HG03460 (cell line): ENCODE data around the gene ARHGAP42.

ENCODE experiments used
- ATAC-seq: cut with Tn5 transposase; IDR thresholded peaks from one replicate; pipeline ENCODE4 v1.9.1; 2021; ENCODE audit not compliant: unreplicated experiment

The ARHGAP42 gene

GRCh38 chr11:100956351-100956750 is 269.3 kb downstream of the ARHGAP42 start:
- ATAC-seq, result no peak

DNA sequence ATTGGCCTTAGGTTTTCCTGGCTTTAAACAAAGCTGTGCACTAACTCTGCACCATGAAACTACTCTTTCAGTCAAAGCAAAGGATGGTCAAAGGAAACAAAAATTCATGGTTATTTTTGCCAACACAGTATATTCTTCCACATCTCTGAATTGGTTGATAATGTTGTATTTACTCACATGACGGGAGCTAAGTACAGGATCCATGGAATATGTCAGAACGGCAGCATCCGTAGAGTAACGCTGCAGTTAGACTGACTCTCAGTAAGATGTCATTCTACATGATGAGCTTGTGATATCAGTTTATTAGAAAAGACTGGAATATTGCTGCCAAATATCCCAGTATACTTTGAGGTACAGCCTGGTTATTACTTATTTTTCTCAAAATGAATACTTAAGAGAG is 270.4 kb downstream of the ARHGAP42 start:
- ATAC-seq, result no peak

DNA sequence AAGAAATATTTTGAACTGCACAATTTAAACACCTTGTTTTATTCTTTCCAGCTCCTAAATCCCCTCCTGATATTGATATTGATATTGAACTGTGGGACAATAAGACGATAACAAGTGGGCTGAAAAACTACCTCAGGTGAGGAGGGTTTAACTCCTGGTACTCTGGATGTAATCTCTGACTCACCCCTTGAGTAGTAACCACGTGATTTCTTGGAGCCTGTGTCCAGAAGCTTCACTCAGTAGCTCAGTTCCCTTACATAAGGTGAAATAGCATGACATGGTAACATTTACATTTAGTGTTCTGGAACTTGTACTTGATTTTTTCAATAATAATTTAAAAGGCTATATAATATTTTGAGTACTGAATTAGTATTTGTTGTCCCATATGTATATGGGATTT is 274.5 kb downstream of the ARHGAP42 start:
- ATAC-seq, result no peak

- ATAC-seq, result no peak
Observed at GRCh38 chr11:100963375-100963774, 276.3 kb downstream of the ARHGAP42 start.

GRCh38 chr11:100964435-100964834 is 277.3 kb downstream of the ARHGAP42 start:
- no peak for ATAC-seq

DNA sequence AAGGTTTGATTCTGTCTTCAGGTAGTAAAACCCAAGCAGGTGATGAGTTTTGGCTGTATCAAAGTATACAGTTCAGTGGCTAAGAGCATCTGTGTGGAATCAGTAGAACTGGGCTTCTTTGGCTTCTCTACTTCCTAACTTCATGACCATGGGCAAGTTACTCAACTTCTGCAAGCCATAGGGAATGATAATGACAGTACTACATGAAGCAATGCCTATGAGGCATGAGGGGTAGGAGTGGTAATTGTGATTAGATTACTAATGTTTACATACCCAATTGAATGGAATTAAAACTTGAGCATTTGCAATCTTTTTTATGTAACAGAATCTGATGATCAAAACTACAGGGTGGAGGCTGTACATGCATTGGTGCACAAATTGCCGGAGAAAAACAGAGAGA is 278.3 kb downstream of the ARHGAP42 start:
- ATAC-seq, result no peak

- ATAC-seq, result no peak
Observed at GRCh38 chr11:100966366-100966765, 279.3 kb downstream of the ARHGAP42 start.

GRCh38 chr11:100969008-100969407 is 281.9 kb downstream of the ARHGAP42 start:
- ATAC-seq, result no peak

GRCh38 chr11:100970283-100971164 is 283.4 kb downstream of the ARHGAP42 start:
- no peak for ATAC-seq

DNA sequence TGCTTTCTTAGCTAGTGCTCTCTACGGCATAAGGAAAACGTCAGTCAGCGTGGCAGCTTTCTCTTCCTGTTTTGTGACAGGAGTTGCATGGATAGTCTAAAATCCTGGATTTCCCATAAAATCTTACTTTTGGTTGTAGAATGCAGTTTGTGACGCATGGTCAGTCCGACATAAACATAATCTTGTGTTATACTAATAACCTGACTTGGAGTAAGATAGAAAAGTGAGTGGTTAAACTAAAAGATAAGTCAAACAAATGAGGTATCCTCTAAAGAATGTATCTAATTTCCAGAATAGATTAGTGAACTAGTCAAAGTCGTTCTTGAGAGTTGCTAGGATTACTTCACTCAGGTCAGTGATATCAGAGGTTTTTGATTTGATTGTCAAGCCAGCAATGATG is 285.0 kb downstream of the ARHGAP42 start:
- no peak for ATAC-seq

- no peak for ATAC-seq
Observed at GRCh38 chr11:100978442-100978841, 291.4 kb downstream of the ARHGAP42 start.

DNA sequence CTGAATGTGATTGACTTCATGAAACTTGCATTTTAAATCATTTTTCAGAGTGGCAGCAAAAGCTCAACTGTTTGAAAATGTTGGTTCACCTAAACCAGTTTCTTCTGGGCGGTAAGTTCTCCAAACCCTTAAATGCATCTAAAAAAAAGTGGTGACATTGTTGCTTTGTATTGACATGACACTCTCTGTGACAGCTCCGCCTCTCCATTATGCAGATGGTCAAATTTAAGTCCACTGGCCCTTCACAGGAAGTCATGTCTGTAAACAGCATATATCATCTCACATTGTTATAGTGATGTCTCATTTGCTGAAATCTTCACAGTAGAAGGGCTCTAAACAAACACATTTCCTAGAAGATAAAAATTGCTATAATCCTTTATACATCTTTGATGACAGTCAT is 291.9 kb downstream of the ARHGAP42 start:
- ATAC-seq, result no peak

DNA sequence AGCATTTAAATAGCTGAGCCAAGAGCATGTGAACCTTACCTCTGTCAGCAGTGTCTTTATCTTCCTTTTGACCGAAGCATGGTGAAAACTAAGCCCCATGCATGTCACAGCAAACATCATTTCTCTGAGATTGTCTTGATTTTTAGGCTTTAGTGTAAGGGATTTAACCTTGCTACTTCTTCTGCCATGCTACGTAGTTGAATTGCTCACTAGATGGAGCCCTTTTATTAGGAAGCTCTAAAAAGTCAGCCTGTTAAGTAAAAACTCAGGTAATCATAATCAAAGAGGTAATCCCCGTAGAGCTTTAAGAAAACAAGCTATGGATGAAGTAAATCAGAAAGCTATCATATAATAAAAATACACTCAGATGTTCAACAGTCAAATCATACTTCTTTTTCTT is 293.1 kb downstream of the ARHGAP42 start:
- no peak for ATAC-seq

DNA sequence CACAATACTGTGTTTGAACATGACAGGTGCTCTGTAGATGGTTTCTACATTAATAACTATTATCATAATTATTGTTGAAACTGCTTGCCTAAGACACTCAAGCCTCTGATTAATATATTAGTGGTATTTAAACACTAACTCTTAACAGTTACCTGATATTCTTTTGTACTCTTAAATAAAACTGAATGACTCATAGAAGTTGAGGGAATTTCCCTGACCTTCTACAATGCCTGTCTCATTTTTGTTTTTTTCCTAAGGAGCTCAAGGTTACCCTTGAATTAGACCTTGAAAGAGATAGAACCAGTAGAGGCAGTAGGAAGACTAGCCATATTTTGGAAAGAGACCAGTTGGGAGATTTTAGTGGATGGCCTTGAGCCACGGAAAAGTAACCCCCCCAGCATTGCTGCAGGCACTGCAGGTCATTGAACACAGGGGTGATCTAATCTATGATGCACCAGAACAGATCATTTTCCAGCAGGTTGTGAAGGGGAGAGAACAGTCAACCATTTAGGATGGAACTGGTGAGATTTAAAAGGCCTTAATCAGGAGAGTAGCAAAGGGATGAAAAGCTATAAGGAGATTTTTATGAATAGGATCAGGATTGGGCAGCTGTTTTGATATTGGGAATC is 294.2 kb downstream of the ARHGAP42 start:
- no peak for ATAC-seq

- no peak for ATAC-seq
Observed at GRCh38 chr11:100984668-100985067, 297.6 kb downstream of the ARHGAP42 start.

- no peak for ATAC-seq
Observed at GRCh38 chr11:100990931-100991330, 303.8 kb downstream of the ARHGAP42 start.

DNA sequence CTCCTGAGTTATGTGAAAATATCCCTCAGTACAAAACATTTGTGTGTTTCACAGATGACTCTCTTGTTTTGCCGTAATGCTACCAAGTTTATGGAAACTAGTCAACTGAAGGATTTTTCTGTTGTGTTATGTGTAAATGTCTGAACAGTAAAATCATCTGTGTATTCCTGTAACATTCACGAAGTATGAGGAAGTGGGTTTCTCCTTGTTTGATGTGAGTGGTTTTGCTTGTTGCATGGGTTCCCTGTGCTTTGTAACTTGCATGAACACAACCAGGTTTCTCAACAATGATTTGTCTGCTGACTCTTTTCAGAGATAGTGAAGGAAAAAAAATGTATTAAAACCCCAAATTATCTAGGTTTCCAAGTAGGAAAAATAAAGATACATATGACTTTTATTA is 304.5 kb downstream of the ARHGAP42 start:
- ATAC-seq, result no peak

- ATAC-seq, result no peak
Observed at GRCh38 chr11:100994966-100995365, 307.9 kb downstream of the ARHGAP42 start.

GRCh38 chr11:100999756-101000155 is 312.7 kb downstream of the ARHGAP42 start:
- ATAC-seq, result no peak

DNA sequence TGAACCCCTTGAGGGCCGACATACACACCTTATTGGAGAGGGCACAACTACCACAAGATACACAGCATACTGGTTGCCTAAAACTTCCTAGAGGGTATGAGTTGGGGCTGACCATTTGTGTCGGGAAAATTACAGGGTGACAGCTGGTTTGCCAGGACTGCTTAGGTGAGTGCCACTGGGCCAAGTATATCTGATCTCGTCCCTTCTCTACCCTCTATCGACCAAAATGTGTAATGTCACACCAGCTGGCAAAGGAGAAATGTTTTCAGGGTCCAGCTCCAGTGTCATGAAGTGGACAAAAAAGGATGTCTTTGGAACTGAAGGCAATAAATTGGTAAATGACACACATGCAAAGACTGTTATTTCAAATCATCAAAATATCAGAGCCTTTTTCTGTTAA is 316.4 kb downstream of the ARHGAP42 start:
- ATAC-seq, result no peak

- ATAC-seq, result no peak
Observed at GRCh38 chr11:101008961-101009689, 322.0 kb downstream of the ARHGAP42 start.

GRCh38 chr11:101009690-101010055 is 322.6 kb downstream of the ARHGAP42 start:
- ATAC-seq, result no peak
